Activated naive CD4-positive, alpha-beta T cell treated with anti-CD3 and anti-CD28 coated beads for 36 hours (primary cell): ENCODE measurements around the gene PNLIPRP3. TPM values are rescaled to one million over a fixed set of nuclear protein-coding genes. Genes with fewer than 3 reads are reported as not detected.

Experiments used
- CTCF ChIA-PET: fragments of 350-600 bp; sonication (Branson Sonifier 250); formaldehyde crosslinking; loops from one replicate; lab custom pipeline; 2021; ENCODE audit warnings: antibody characterized with exemption; lab: Charles Lee
- DNase-seq: peaks from one replicate; pipeline ENCODE4 v3.0.0-alpha.2; 2020
- H3K27ac Mint-ChIP-seq: one replicate; pipeline ENCODE4 v1.8.0; 2021; ENCODE audit warnings: mild to moderate bottlenecking, mixed read lengths
- H3K27me3 Mint-ChIP-seq: one replicate; pipeline ENCODE4 v1.8.0; 2021; ENCODE audit warnings: low read depth, mixed read lengths
- H3K36me3 Mint-ChIP-seq: one replicate; pipeline ENCODE4 v1.8.0; 2021; ENCODE audit warnings: low read depth, mixed read lengths
- H3K4me1 Mint-ChIP-seq: one replicate; pipeline ENCODE4 v1.8.0; 2021; ENCODE audit warnings: low read depth, mixed read lengths
- H3K4me3 Mint-ChIP-seq: one replicate; pipeline ENCODE4 v1.8.0; 2021; ENCODE audit warnings: mild to moderate bottlenecking, moderate library complexity, mixed read lengths
- H3K9me3 Mint-ChIP-seq: one replicate; pipeline ENCODE4 v1.8.0; 2021; ENCODE audit warnings: mixed read lengths
- intact Hi-C: fragments of 100-400 bp; cut with micrococcal nuclease; formaldehyde crosslinking; loops from one replicate; pipeline ENCODE4 v1.15.1; 2023
- total RNA-seq, 2 experiments: library from RNA; stranded (reverse); gene quantifications; one replicate each; pipeline ENCODE4 v1.2.3, GENCODE V29; 2021

The PNLIPRP3 gene
- total RNA-seq, 2 experiments from 2014 or later: not detected

DNA sequence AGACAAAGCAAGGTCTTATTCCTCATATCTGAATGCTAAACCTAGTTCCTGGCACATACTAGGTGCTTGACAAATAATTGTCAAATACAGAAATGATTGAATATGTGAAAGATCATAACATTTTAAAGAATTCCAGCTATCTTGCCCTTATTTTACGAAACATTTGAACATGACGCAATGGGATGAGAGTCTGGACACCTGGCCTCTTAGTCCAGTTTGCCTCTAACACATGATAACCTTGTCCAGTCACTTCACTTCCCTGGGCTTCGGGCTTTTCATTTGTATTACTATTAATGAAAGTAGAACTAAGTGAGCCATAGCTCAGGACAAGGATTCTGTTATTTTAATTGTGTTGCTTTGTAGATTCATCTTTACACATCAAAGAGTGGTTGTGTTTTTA is 32.6 kb downstream of the PNLIPRP3 start:
- intact Hi-C loops: no loop called here

DNA sequence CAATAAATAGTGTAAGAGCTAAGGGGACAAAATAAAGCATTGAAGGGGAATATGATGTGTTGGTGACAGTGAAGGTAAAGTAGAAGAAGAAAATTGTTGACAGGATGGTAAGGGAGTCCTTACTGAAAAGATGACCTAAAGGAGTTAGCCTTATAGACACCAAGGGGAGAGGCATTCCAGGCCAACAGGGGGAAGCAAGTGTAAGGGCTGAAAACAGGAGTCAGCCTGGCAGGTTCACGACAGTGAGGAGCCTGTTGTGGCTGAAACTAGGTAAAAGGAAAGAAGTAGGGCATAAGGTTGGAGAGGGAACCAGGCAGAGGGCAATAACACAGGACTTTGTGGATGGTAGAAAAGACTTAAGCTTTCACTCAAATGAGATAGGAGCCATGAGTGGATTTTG is 34.0 kb downstream of the PNLIPRP3 start:
- CTCF ChIA-PET: interaction anchor here (0.8 kb wide), 1 partner anchor 17 kb away, joined by 3 read pairs; no protein-coding TSS in a partner anchor
- Mint-ChIP-seq H3K27ac (no peak overlapping the region), H3K9me3 (no peaks in the 10 kb centered on the region), H3K4me1 (no peaks in the 10 kb centered on the region), H3K27me3 (no peaks in the 10 kb centered on the region), H3K4me3 (no peak overlapping the region), H3K36me3 (no peaks in the 10 kb centered on the region)
- no peak for DNase-seq
- intact Hi-C loops: no loop called here

More for the DNA sequence above, 32.6 kb downstream of the PNLIPRP3 start:
- Mint-ChIP-seq H3K9me3 (no peaks in the 10 kb centered on the region), H3K4me3 (no peak overlapping the region), H3K27me3 (no peaks in the 10 kb centered on the region), H3K4me1 (no peaks in the 10 kb centered on the region), H3K36me3 (no peaks in the 10 kb centered on the region), H3K27ac (no peak overlapping the region)
- CTCF ChIA-PET: no interaction called here
- no peak for DNase-seq

DNA sequence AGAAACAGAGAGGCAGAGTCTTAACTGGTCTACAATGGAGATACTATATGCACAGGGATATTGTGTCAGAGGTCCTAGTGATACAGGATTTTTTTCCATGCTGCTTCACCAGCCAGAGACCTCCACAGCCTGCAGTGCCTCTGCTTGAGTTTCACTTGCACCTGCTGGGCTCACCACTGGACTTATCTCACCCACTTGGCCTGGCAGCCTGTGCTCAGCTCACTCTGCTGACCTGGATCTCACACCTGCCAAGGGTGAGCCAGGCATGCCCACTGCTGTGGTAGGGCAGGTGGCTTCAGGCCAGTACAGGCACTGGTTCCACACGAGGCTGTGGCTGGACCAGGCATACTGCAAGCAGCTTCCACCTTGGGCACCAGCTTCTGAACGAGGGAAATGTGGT is 36.6 kb downstream of the PNLIPRP3 start:
- Mint-ChIP-seq H3K4me3 (no peak overlapping the region), H3K27me3 (no peaks in the 10 kb centered on the region), H3K9me3 (no peaks in the 10 kb centered on the region), H3K4me1 (no peaks in the 10 kb centered on the region), H3K27ac (no peak overlapping the region), H3K36me3 (no peaks in the 10 kb centered on the region)
- intact Hi-C loops: no loop called here
- CTCF ChIA-PET: interaction anchor here (1.4 kb wide), 1 partner anchor 19 kb away, joined by 3 read pairs; no protein-coding TSS in a partner anchor
- DNase-seq: no peak

DNA sequence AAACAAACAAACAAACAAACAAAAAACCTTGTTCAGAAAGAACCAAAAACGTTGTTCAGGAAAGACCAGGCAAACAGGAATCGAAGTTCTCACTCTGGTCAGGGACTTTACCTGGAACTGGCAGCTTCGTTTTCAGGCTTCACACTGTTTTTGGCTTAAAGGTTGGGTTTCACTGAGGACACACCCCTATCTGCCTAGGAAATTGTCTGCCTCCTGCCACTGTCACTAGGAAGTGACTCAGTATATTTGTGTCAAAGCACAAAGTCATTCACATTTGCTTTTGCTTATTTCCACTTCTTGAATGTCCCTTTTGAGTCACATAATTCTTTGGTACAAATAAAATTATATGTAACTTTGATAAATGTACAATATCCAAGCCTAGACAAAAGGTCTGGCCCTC is 37.9 kb downstream of the PNLIPRP3 start:
- no peak overlapping the region for H3K27ac Mint-ChIP-seq
- H3K4me3 Mint-ChIP-seq: no peak overlapping the region
- intact Hi-C loops: no loop called here
- H3K27me3 Mint-ChIP-seq: no peaks in the 10 kb centered on the region
- no peaks in the 10 kb centered on the region for H3K9me3 Mint-ChIP-seq
- no peaks in the 10 kb centered on the region for H3K4me1 Mint-ChIP-seq
- CTCF ChIA-PET: interaction anchor here (0.6 to 1.4 kb wide), 2 partner anchors 20 to 22 kb away, joined by 3 read pairs; no protein-coding TSS in a partner anchor
- DNase-seq: no peak
- no peaks in the 10 kb centered on the region for H3K36me3 Mint-ChIP-seq

DNA sequence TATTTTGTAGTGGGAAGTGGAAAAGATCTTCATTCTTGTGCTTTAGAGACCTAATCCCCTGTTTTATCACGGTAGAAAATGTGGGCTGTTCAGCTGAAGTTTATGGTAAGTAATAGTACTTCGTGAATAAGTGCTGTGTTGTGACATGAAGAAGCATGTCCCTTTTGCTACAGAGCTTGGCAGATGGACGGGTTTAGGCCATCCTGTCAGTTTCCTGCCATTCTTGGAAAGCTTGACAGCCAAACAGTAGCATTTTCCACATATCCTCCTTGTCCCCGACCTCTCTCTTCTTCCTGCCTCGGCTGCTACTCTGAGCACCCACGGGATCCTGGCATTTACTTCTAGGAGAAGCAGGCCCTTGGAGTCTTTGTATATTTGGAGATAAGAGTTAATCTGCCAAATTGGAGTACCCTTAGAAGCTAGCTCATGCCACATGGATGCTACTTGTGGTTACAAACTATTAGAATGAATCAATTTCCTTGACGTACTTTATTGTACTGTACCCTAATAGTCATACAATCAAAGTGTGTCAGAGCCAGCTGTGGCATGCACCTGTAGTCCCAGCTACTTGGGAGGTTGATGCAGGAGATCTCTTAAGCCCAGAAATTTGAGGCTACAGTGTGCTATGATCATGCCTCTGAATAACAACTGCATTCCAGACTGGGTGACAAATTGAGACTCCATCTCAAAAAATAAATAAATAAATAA is 39.2 kb downstream of the PNLIPRP3 start:
- DNase-seq: no peak
- Mint-ChIP-seq H3K27me3 (no peaks in the 10 kb centered on the region), H3K4me1 (no peaks in the 10 kb centered on the region), H3K36me3 (no peaks in the 10 kb centered on the region), H3K9me3 (no peaks in the 10 kb centered on the region), H3K27ac (no peak overlapping the region), H3K4me3 (no peak overlapping the region)
- intact Hi-C loops: no loop called here
- CTCF ChIA-PET: no interaction called here

DNA sequence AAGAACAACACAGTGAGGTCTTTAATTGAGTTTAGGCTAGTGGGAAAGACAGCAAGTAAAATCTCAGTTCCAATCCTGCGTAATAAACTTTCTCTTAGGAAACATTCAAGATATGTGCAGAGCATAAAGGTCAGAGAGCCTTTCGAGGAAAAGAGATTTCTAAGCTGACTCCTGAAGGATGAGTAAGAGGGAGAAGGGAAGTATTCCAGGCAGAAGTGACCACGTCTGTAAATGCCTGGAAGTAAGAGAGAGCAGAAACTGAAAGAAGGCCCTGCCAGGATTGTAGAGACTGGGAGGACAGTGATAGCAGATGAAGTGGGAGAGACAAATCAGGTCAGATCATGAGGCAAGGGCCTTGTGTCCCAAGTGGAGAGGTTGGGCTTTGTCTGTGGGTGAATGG is 41.8 kb downstream of the PNLIPRP3 start:
- CTCF ChIA-PET: no interaction called here
- intact Hi-C loops: no loop called here
- peaks cover 5% of the 10 kb centered on the region for H3K27me3 Mint-ChIP-seq

DNA sequence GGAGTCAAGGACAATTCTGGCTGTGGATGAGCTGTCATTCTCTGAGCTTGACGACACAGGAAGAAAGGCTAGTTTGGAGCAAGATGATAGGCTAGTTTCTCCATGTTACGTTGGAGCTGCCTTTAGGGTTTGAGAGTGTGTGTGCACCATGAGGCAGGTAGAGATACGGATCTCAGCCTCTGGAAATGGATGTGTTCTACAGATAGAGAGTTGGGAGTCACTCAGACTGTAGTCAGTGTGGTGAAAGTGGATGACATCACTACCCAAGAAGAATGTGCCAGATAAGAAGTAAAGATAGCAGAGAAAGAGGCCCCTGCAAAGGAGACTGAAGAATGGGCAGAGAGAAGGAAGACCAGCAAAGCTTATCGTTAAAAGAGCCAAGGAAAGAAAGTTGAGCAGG is 42.4 kb downstream of the PNLIPRP3 start:
- DNase-seq: no peak
- Mint-ChIP-seq H3K36me3 (no peaks in the 10 kb centered on the region), H3K4me1 (no peaks in the 10 kb centered on the region), H3K27ac (no peak overlapping the region), H3K9me3 (no peaks in the 10 kb centered on the region), H3K4me3 (no peak overlapping the region), H3K27me3 (peaks cover 5% of the 10 kb centered on the region)
- intact Hi-C loops: no loop called here
- CTCF ChIA-PET: interaction anchor here (0.7 kb wide), 1 partner anchor 15 kb away, joined by 6 read pairs; no protein-coding TSS in a partner anchor

More for the DNA sequence above, 41.8 kb downstream of the PNLIPRP3 start:
- H3K4me1 Mint-ChIP-seq: no peaks in the 10 kb centered on the region
- no peak for DNase-seq
- H3K27ac Mint-ChIP-seq: no peak overlapping the region
- H3K4me3 Mint-ChIP-seq: no peak overlapping the region
- no peaks in the 10 kb centered on the region for H3K36me3 Mint-ChIP-seq
- no peaks in the 10 kb centered on the region for H3K9me3 Mint-ChIP-seq

DNA sequence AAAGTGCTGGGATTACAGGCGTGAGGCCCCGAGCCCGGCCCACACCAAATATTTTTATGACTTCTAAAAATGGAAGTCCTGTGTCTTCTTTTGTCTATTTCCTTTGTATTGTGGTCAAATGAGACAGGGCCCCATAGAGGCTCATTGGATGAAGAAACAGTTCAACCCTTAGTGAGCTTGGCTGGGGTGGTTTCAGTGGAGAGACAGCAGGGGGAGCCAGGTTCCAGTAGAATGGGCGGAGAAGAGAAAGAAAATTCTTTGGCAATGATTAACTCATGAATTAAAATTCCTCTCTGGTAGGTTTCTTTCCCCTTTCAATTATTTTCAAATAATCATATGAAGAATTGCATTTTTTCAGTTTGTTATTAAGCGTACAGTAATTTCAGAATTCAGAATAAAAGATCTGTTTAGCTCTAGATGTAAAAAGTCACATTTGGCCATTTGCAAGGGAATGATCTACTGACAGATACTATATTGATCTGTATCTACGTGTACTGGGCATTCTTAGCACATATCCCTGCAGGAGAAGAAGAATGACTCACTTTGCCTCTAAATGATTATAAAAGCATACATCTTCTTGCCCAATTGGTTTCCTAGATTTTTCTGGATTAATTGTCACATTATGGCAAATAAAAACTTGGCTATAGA is 43.2 kb downstream of the PNLIPRP3 start:
- Mint-ChIP-seq H3K4me3 (no peak overlapping the region), H3K27ac (no peak overlapping the region), H3K36me3 (no peaks in the 10 kb centered on the region), H3K4me1 (no peaks in the 10 kb centered on the region), H3K27me3 (peaks cover 5% of the 10 kb centered on the region), H3K9me3 (no peaks in the 10 kb centered on the region)
- intact Hi-C loops: no loop called here
- CTCF ChIA-PET: no interaction called here
- no peak for DNase-seq

DNA sequence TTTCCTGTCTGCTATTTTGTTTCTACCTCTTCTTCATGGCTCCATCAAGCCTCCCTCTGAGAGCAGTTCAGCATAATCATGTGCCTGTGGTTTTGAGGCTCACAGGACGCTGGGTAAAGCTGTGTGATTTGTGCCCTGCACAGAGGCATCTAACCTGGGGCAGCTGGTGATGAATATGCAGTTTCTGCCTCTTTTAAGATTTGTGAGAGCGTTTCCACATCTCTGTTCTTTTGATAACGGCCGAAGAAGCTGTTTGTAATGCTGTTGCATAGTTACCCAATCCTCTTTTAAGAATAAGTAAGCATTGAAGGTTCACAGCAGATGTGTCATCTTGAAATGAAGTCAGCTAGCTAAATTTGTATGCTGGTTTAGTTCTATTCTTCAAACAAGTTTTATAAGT is 45.2 kb downstream of the PNLIPRP3 start:
- Mint-ChIP-seq H3K27me3 (peaks cover 5% of the 10 kb centered on the region), H3K36me3 (no peaks in the 10 kb centered on the region)
- intact Hi-C loops: no loop called here

DNA sequence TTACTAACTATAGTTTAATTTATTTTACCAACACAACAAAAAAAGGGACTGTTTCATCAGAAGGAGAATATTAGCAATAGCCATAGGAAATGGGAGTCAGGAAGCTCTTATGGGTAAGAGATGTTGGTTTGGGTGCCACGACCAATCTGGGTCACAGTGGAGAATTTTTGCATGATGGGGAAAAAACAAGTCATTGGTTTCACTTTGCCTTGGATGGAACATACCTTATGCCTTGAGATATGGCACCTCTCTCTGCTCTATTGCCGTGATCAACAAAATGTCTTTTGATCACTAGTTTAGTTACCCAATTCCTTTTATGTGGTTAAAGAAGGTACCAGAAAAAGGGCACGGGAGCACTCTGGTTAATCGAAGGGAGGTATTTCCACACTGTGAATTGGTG is 48.2 kb downstream of the PNLIPRP3 start:
- CTCF ChIA-PET: no interaction called here
- DNase-seq: no peak
- Mint-ChIP-seq H3K27me3 (peaks cover 5% of the 10 kb centered on the region), H3K36me3 (no peaks in the 10 kb centered on the region), H3K4me1 (no peaks in the 10 kb centered on the region), H3K4me3 (no peak overlapping the region), H3K27ac (no peak overlapping the region), H3K9me3 (no peaks in the 10 kb centered on the region)
- intact Hi-C loops: no loop called here

More for the DNA sequence above, 45.2 kb downstream of the PNLIPRP3 start:
- Mint-ChIP-seq H3K4me3 (no peak overlapping the region), H3K4me1 (no peaks in the 10 kb centered on the region), H3K9me3 (no peaks in the 10 kb centered on the region), H3K27ac (no peak overlapping the region)
- CTCF ChIA-PET: no interaction called here
- DNase-seq: no peak

DNA sequence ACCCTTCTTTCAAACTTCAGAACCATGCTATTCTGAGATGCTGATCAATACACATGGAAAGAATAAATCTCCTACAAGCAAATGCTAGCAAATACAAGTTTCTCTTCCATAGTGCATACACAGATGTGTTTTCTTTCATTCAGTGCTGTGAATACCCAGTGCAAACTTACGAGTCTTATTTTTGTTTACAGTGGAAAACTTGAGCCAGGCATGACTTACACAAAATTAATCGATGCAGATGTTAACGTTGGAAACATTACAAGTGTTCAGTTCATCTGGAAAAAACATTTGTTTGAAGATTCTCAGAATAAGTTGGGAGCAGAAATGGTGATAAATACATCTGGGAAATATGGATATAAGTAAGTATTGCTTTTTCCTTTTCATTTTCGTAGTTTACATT is 48.8 kb downstream of the PNLIPRP3 start:
- CTCF ChIA-PET: no interaction called here
- Mint-ChIP-seq H3K36me3 (no peaks in the 10 kb centered on the region), H3K4me3 (no peak overlapping the region), H3K4me1 (no peaks in the 10 kb centered on the region), H3K27ac (no peak overlapping the region), H3K9me3 (no peaks in the 10 kb centered on the region), H3K27me3 (peaks cover 5% of the 10 kb centered on the region)
- intact Hi-C loops: no loop called here
- no peak for DNase-seq

DNA sequence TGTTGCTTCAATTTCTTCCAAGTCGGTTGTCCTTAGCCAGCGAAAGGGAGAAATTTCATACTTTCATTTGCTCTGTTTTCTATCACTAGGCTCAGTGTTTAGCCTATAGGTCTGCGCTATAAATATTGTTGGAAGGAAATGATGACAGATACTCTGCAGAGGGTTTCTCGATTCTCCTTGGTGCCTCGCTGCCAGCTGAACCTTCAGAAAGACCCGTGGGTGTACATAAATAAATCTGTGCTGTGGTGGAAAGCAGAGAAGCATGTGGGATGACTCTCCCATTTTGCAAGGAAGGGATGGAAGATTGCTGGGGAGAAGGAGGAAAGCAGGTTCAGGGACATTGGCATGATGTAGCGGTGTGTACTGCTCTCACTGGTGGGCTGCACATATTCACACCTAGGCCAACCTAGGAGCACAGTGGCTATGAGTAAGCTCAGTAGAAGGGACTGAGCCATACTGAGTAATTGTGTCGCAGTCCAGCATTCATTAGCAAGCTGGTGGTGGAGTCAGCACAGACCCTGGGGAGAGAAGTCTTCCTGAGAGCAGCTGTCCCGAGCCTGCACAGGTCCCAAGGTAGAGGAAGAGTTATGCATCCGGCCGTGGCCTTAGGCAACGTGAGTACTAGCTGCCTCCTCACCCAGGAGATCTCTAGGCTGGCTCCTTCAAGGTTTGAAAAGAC is 50.5 kb downstream of the PNLIPRP3 start:
- Mint-ChIP-seq H3K27me3 (no peaks in the 10 kb centered on the region), H3K4me3 (no peak overlapping the region), H3K27ac (no peak overlapping the region), H3K36me3 (no peaks in the 10 kb centered on the region), H3K9me3 (no peaks in the 10 kb centered on the region), H3K4me1 (no peaks in the 10 kb centered on the region)
- CTCF ChIA-PET: no interaction called here
- no peak for DNase-seq
- intact Hi-C loops: no loop called here
